Gastrocnemius medialis (tissue), 4 donors: Measurements from ENCODE around the gene CNNM3.

ENCODE experiments used
- POLR2A ChIP-seq, 2 donors: fragments of 450-650 bp; IDR thresholded peaks; one replicate each; pipeline ENCODE4 v1.6.1; 2017; ENCODE audit warnings: antibody characterized with exemption in 2 of 2, mild to moderate bottlenecking in 2 of 2, moderate library complexity in 2 of 2
- TF ChIP-seq, protein P1 (sequence below), 5 experiments: fragments of 450-650 bp in 3 of 5; fragments of 200-600 bp in 2 of 5; sonication (generic) in 2 of 5; IDR thresholded peaks in 4 of 5; conservative IDR thresholded peaks in 1 of 5; 1 replicate in 4 of 5; 2 replicates in 1 of 5; pipeline ENCODE4 v1.5.1; 2016 to 2019; ENCODE audit warnings: antibody characterized with exemption in 5 of 5, mild to moderate bottlenecking in 3 of 5, moderate library complexity in 3 of 5

DNA sequence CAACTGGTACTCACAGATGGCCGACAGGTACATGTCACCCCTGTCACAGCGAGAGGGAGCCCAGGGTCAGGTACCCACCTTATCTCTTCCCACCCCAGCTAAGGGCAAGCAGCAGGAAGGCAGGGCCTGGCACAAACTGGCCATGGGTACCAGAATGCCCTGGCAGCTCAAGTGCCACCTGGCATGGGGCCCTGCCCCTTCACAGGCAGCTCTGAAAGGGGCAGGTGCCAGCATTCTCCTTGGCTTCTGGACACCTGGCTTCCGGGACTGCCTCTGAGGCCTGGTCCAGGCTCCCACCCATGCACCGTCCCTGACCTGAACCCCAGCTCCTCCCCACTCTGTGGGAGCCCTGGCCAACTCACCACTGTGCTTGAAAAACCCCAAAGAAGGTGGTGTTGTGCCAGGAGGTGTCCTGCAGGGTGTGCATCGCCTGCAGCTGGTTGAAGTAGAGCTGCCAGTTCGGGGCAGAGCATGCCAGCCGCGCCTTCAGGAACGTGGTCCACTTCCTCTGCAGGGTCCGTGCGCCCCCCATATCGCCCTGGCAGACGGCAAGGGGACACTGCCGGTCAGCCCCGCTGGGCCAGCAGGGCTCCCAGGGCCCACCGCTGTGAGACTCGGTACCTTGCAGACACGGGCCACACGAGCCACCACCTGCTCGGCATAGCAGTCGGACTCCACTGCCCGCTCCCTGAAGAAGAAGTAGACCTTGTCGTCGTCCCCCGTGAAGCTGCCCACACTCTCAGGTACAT lies 48.4 kb downstream of the CNNM3 start:
- TF ChIP-seq, protein P1, sequence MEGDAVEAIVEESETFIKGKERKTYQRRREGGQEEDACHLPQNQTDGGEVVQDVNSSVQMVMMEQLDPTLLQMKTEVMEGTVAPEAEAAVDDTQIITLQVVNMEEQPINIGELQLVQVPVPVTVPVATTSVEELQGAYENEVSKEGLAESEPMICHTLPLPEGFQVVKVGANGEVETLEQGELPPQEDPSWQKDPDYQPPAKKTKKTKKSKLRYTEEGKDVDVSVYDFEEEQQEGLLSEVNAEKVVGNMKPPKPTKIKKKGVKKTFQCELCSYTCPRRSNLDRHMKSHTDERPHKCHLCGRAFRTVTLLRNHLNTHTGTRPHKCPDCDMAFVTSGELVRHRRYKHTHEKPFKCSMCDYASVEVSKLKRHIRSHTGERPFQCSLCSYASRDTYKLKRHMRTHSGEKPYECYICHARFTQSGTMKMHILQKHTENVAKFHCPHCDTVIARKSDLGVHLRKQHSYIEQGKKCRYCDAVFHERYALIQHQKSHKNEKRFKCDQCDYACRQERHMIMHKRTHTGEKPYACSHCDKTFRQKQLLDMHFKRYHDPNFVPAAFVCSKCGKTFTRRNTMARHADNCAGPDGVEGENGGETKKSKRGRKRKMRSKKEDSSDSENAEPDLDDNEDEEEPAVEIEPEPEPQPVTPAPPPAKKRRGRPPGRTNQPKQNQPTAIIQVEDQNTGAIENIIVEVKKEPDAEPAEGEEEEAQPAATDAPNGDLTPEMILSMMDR (IDR thresholded peaks at IDR 0.05 in 4 of 5, conservative IDR thresholded peaks at IDR 0.05 in 1 of 5) = no peak
- no peak for TF ChIP-seq POLR2A (IDR thresholded peaks at IDR 0.05)
